Smooth muscle cell of the brain vasculature (primary cell): Measurements from ENCODE around the gene BAK1.
"Not testable (repeated sequence)": the region's sequence is repeated elsewhere in the genome, so short reads cannot be mapped to it uniquely, and the experiment has no call there.

Experiments
- DNase-seq: peaks from one replicate; pipeline ENCODE4 v3.0.0-alpha.2; 2012; ENCODE audit warnings: low read depth, low spot score

BAK1 gene

DNA sequence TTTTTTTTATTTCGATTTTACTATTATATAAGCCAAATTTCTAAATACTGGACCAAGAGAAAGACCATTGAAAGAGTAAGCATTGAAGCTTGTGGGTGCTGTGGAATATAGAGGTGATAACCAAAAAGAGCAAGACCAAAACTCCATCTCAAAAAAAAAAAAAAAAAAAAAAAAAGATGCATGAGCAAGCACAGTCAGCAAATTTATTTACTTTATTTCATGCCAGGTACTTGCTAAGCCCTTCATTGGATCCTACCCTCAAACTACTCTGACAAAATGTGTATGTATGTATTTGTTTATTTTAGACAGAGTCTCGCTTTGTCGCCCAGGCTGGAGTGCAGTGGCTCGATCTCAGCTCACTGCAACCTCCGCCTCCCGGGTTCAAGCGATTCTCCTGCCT is 27.8 kb downstream of the BAK1 start:
- DNase-seq: no peak

DNA sequence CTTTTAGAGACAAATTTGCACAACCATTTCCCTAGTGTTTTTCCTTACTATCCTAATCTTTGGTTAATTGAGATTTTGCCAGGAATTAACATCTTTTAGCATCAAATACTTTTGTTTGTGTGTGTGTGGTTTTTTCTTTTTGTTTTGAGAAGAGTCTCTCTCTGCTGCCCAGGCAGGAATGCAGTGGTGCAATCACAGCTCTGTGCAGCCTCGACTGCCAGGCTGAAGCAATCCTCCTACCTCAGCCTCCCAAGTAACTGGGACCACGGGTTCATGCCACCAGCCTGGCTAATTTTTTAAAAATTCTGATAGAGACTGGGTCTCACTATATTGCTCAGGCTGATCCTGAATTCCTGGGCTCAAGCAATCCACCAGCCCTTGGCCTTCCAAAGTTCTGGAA is 28.5 kb downstream of the BAK1 start:
- no peak for DNase-seq

DNA sequence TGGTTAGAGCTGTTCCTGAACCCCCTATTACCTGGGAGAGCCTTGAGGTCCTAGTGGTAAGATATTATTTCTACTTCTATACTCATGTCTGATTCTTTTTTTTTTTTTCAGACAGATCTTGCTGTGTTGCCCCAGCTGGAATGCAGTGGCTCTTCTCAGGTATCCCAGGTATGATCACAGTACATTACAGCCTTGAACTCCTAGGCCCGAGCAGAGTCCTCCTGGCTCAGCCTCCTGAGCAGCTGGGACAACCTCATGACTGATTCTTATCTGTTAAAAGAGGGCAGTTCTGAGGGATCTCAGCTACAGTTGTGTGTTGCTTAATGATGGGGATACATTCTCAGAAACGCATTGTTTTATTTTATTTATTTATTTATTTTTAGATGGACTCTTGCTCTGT is 30.2 kb downstream of the BAK1 start:
- DNase-seq: no peak

DNA sequence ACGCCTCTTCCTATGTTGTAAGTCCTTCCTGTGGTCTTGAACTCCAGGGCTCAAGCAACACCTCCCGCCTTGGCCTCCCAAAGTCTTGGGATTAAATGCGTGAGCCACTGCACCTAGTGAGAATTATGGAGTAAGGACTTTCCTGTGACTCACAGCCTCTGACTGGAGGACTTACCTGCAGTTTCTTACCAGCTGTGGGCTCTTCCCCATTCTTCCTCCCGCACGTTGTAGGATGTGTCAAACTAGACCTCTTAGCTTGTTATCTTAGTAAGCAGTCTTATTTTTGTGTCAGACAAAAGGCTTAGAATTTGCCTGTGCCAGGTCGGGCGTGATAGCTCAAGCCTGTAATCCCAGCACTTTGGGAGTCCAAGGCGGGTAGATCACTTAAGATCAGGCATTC is 30.9 kb downstream of the BAK1 start:
- no peak for DNase-seq

DNA sequence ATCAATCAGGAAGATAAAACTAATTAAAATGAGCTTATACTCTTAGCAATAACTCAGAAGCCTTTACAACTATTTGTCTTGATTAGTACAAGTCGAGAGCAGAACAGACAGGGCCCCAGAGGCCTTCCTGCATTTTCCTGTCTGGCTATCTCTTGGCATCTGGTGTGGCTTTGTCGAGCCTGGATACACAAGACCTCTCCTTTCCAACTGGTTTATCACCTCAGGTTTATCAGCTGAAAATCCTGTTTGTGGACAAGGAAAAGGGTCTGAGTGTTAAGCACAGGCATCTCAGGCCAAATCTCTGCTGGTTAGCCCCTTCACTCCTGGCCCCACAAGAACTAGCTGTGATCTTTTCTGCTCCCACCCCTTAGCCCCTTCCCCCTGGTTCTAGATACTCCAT is 32.6 kb downstream of the BAK1 start:
- DNase-seq: no peak

- no peak for DNase-seq
Observed at GRCh38 chr6:33546766-33547165, 33.3 kb downstream of the BAK1 start.

DNA sequence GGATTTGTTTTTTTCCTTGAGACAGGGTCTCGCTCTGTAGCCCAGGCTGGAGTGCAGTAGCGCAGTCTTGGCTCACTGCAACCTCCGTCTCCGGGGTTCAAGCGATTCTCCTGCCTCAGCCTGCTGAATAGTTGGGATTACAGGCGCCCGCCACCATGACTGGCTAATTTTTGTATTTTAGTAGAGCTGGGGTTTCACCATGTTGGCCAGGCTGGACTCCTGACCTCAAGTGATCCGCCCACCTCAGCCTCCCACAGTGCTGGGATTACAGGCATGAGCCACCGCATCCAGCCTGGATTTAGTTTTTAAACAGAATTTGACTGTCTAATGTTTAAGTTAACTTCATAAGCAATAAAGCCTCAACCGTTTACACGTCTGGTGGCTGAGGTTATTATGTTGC is 34.8 kb downstream of the BAK1 start:
- not testable (repeated sequence) for DNase-seq

- no peak for DNase-seq
Observed at GRCh38 chr6:33543116-33543515, 37.0 kb downstream of the BAK1 start.

DNA sequence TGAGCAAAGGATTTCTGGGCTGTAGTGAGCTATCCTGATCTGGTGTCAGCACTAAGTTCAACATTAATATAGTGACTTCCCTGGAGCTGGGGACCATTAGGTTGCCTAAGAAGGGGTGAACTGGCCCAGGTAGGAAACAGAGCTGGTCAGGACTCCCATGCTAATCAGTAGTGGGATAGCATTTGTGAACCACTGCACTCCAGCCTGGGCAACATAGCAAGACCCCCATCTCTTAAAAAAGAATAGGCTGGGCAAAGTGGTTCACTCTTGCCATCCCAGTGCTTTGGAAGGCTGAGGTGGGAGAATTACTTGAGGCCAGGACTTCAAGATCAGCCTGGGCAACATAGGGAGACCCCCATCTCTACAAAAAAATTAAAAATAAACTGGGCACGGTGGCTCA is 39.3 kb downstream of the BAK1 start:
- no peak for DNase-seq

DNA sequence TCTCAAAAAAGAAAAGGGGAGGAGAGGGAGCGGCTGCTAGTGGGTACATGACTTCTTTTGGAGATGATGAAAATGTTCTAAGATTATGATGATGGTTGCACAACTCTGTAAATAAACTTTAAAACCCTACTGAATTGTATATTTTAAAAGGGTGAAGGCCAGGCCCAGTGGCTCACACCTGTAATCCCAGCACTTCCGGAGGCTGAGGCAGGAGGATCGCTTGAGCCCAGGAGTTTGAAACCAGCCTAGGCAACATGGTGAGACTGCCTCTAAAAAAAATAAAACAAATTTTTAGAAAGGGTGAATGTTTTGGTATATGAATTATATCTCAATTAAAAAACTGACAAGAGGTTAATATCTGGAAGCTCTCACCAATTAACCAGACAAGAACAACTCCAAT is 45.4 kb downstream of the BAK1 start:
- no peak for DNase-seq

DNA sequence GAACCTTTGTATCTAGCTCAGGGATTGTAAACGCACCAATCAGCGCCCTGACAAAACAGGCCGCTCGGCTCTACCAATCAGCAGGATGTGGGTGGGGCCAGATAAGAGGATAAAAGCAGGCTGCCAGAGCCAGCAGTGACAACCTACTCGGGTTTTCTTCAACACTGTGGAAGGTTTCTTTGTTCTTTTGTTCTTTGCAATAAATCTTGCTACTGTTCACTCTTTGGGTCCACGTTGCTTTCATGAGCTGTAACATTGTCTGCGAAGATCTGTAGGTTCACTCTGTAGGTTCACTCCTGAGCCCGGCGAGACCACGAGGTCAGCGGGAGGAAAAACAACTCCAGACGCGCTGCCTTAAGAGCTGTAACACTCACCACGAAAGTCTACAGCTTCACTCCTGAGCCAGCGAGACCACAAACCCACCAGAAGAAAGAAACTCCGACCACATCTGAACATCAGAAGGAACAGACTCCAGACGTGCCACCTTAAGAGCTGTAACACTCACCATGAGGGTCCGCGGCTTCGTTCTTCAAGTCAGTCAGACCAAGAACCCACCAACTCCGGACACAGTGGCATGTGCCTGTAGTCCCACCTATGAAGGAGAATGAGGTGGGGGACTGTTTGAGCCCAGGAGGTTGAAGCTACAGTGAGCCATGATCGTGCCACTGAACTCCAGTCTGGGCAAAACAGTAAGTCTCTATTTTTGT is 46.8 kb downstream of the BAK1 start:
- DNase-seq: not testable (repeated sequence)

DNA sequence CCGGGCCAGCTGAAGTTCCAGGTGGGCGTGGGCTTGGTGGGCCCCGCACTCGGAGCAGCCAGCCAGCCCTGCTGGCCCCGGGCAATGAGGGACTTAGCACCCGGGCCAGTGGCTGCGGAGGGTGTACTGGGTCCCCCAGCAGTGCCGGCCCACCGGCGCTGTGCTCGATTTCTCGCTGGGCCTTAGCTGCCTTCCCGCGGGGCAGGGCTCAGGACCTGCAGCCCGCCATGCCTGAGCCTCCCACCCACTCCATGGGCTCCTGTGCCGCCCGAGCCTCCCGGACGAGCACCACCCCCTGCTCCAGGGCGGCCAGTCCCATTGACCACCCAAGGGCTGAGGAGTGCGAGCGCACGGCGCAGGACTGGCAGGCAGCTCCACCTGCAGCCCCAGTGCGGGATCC is 47.6 kb downstream of the BAK1 start:
- DNase-seq: not testable (repeated sequence)

DNA sequence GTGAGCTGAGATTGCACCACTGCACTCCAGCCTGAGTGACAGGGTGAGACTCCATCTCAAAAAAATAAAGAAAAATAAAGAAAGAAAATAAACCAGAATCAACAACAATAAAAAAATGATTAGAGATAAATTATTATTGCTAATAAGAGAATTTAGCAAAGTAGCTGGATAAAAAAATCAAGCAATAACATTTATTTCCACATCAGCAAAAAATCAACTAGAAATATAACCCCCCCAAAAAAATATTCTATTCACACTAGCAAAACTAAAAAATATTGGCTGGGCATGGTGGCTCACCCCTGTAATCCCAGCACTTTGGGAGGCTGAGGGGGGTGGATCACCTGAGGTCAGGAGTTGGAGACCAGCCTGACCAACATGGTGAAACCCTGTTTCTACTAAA is 49.5 kb downstream of the BAK1 start:
- DNase-seq: not testable (repeated sequence)
